Heart left ventricle (tissue), 13 donors: Measurements from ENCODE around the gene SYNPO2L.

Experiments used
- POLR2A ChIP-seq, 2 donors: fragments of 450-650 bp; IDR thresholded peaks; one replicate each; pipeline ENCODE4 v1.6.1; 2017; ENCODE audit warnings: antibody characterized with exemption in 2 of 2, mild to moderate bottlenecking in 2 of 2, moderate library complexity in 2 of 2
- TF ChIP-seq, protein P1 (sequence below), 12 donors: fragments of 200-600 bp; sonication (generic) in 4 of 12; IDR thresholded peaks; one replicate each; pipeline versions ENCODE4 v1.5.0 to v1.8.0; 2018 to 2022; ENCODE audit warnings: antibody characterized with exemption in 12 of 12, mild to moderate bottlenecking in 5 of 12
- donor health status: ischemic (EF 13 %, LVEDD 7.1; RV severe dilation, severe dysfunction).
- donor health status: DM: no; HTN: yes; CAD: no.
- donor health status: DM: no; HTN: no; CAD: no.
- donor health status: ischemic (EF 25% LVEDD 6.9; RV normal size, moderate dysfunction).
- donor health status: ischemic (EF 25% LVEDD 5.7; RV mildly dilated, moderate dysfunction).
- donor health status: ischemic (EF 35%, LVEDD 5.7; RV mildly dilated, moderate dysfunction).
- donor health status: nonischemic (EF 11% LVEDD 7.7; RV severe dilation, severe dysfunction).
- donor health status: DM: yes; HTN: yes; CAD: no.
- donor health status: PGD.
- donor health status: ischemic (EF 29% LVEDD 5.4; RV normal size, mild dysfunction).
- donor health status: nonischemic (EF 23%, LVEDD 6.1; RV moderate dilation, normal function).

DNA sequence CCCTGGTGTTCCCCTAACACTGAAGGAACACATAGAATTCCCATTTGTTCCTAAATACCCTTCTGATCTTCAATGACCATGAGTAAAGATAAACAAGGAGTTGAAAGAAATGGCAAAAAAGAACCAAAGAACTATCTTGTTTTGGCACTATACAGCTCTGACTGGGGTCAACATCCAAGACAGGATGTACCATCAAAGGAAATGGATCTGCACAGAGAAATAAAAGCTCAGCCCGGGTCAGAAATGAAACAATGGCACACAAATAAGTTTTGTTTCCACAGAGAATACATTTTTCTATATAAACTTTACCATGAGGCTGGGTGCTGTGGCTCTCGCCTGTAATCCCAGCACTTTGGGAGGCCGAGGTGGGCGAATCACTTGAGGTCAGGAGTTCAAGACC lies 46.7 kb downstream of the SYNPO2L start:
- TF ChIP-seq, protein P1, sequence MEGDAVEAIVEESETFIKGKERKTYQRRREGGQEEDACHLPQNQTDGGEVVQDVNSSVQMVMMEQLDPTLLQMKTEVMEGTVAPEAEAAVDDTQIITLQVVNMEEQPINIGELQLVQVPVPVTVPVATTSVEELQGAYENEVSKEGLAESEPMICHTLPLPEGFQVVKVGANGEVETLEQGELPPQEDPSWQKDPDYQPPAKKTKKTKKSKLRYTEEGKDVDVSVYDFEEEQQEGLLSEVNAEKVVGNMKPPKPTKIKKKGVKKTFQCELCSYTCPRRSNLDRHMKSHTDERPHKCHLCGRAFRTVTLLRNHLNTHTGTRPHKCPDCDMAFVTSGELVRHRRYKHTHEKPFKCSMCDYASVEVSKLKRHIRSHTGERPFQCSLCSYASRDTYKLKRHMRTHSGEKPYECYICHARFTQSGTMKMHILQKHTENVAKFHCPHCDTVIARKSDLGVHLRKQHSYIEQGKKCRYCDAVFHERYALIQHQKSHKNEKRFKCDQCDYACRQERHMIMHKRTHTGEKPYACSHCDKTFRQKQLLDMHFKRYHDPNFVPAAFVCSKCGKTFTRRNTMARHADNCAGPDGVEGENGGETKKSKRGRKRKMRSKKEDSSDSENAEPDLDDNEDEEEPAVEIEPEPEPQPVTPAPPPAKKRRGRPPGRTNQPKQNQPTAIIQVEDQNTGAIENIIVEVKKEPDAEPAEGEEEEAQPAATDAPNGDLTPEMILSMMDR (IDR thresholded peaks at IDR 0.05), result no peak
- no peak for TF ChIP-seq POLR2A (IDR thresholded peaks at IDR 0.05)
